PC-9 (cell line): ENCODE data around the gene ADCY4.

ENCODE experiments used
- CTCF ChIP-seq: fragments of 200-600 bp; sonication (generic); conservative IDR thresholded peaks from 2 replicates; pipeline ENCODE4 v1.6.1; 2017; ENCODE audit warnings: mixed run types, antibody characterized with exemption, mild to moderate bottlenecking, moderate library complexity
- EZH2 ChIP-seq: fragments of 200-600 bp; sonication (generic); IDR thresholded peaks from 2 replicates; pipeline ENCODE4 v1.8.0; 2017; ENCODE audit warnings: antibody characterized with exemption, low read depth

- TF ChIP-seq CTCF (no peak), EZH2 (no peak)
Observed at GRCh38 chr14:24310646-24311604, 23.9 kb downstream of the ADCY4 start, which contains the start of gene LTB4R.
